GM23248 (cell line): ENCODE measurements around the gene TEX26. TPM values are rescaled to one million over a fixed set of nuclear protein-coding genes. Genes with fewer than 3 reads are reported as not detected.

Source experiments
- DNase-seq: peaks from one replicate; pipeline ENCODE4 v3.0.0-alpha.2; 2015
- H2AFZ ChIP-seq: fragments of 200-600 bp; sonication (generic); 2 replicates; pipeline ENCODE4 v1.6.1; 2016; ENCODE audit warnings: antibody characterized with exemption
- H3F3A ChIP-seq: fragments of 200-600 bp; sonication (generic); 2 replicates; pipeline ENCODE4 v1.6.1; 2016; ENCODE audit warnings: mild to moderate bottlenecking, antibody characterized with exemption, mixed run types; ENCODE audit not compliant: insufficient read depth
- H3K27ac ChIP-seq: fragments of 200-600 bp; sonication (generic); 2 replicates; pipeline ENCODE4 v1.5.1; 2016; ENCODE audit warnings: mild to moderate bottlenecking
- H3K27me3 ChIP-seq: fragments of 200-600 bp; sonication (generic); replicated peaks from 2 replicates; pipeline ENCODE4 v1.6.1; 2016; ENCODE audit warnings: mild to moderate bottlenecking; ENCODE audit not compliant: insufficient read depth
- H3K36me3 ChIP-seq: fragments of 200-600 bp; sonication (generic); 2 replicates; pipeline ENCODE4 v1.6.1; 2016; ENCODE audit warnings: low read depth, mild to moderate bottlenecking
- H3K4me1 ChIP-seq: fragments of 200-600 bp; sonication (generic); 2 replicates; pipeline ENCODE4 v1.6.1; 2016; ENCODE audit warnings: mild to moderate bottlenecking; ENCODE audit not compliant: insufficient read depth
- H3K4me2 ChIP-seq: fragments of 200-600 bp; sonication (generic); one replicate; pipeline ENCODE4 v1.6.1; 2016; ENCODE audit warnings: mild to moderate bottlenecking; ENCODE audit not compliant: unreplicated experiment
- H3K4me3 ChIP-seq: fragments of 200-600 bp; sonication (generic); 2 replicates; pipeline ENCODE4 v1.5.1; 2016; ENCODE audit warnings: mild to moderate bottlenecking
- H3K79me2 ChIP-seq: fragments of 200-600 bp; sonication (generic); 2 replicates; pipeline ENCODE4 v1.6.1; 2016; ENCODE audit warnings: mild to moderate bottlenecking; ENCODE audit not compliant: insufficient read depth
- H3K9ac ChIP-seq: fragments of 200-600 bp; sonication (generic); 2 replicates; pipeline ENCODE4 v1.6.1; 2016; ENCODE audit warnings: mild to moderate bottlenecking
- H3K9me2 ChIP-seq: fragments of 200-600 bp; sonication (generic); 2 replicates; pipeline ENCODE4 v1.6.1; 2016; ENCODE audit warnings: mixed run types, mild to moderate bottlenecking, moderate library complexity; ENCODE audit not compliant: insufficient read depth
- H3K9me3 ChIP-seq: fragments of 200-600 bp; sonication (generic); one replicate; pipeline ENCODE4 v1.6.1; 2017; ENCODE audit warnings: low read depth
- H4K20me1 ChIP-seq: fragments of 200-600 bp; sonication (generic); 2 replicates; pipeline ENCODE4 v1.6.0; 2016; ENCODE audit not compliant: insufficient read depth
- EZH2 ChIP-seq: fragments of 200-600 bp; sonication (generic); IDR thresholded peaks from 2 replicates; pipeline ENCODE4 v1.6.1; 2018; ENCODE audit warnings: antibody characterized with exemption, mild to moderate bottlenecking; ENCODE audit not compliant: insufficient read depth, poor library complexity, severe bottlenecking
- EZH2phosphoT487 ChIP-seq: fragments of 200-600 bp; sonication (generic); IDR thresholded peaks from 2 replicates; pipeline ENCODE4 v1.6.1; 2018; ENCODE audit warnings: antibody characterized with exemption, moderate library complexity, mild to moderate bottlenecking, low read depth; ENCODE audit not compliant: insufficient read depth
- WGBS, 2 experiments: methylation state at CpG; one replicate each; pipeline ENCODE4 v1.1.6; 2015 to 2017; ENCODE audit warnings: low lambda C conversion rate in 2 of 2, low coverage in 1 of 2; ENCODE audit errors: missing lambda C conversion rate in 2 of 2; 5-methylcytosine and 5-hydroxymethylcytosine counted together
- in situ Hi-C: fragments of 300-500 bp; cut with MboI; formaldehyde crosslinking; loops from 2 replicates; pipeline ENCODE4 v1.15.0; 2020
- polyA plus RNA-seq: library from polyadenylated mRNA; unstranded; fragments of >200 nt; fragmentation: Nextera tagmentation; extraction: Ambion mirVana; gene quantifications from 2 replicates; pipeline ENCODE4 v1.2.1, GENCODE V29; 2016
- total RNA-seq: library from RNA; depleted of rRNA; stranded (reverse); fragments of >200 nt; shearing (Covaris generic); gene quantifications from 2 replicates; pipeline ENCODE4 v1.2.3, GENCODE V29; 2014; rRNA removed

Gene TEX26
- total and polyA plus RNA-seq, 2 experiments from 2014 or later: 0.22 TPM; not detected in 1

GRCh38 chr13:31022928-31023530 lies 90.6 kb downstream of the TEX26 start:
- 31 to 35% methylated on average over 2 of the region's 2 CpGs for WGBS, 2 experiments
- no peak overlapping the region for H3K4me3 ChIP-seq
- no peaks in the 10 kb centered on the region for H3K36me3 ChIP-seq
- H3K9me2 ChIP-seq: no peaks in the 10 kb centered on the region
- H3K9me3 ChIP-seq: no peaks in the 10 kb centered on the region
- no peaks in the 10 kb centered on the region for H3K4me1 ChIP-seq
- no peak overlapping the region for H2AFZ ChIP-seq
- H3K27me3 ChIP-seq: no peaks in the 10 kb centered on the region
- TF ChIP-seq EZH2 (no peak), EZH2phosphoT487 (no peak)
- no peaks in the 10 kb centered on the region for H4K20me1 ChIP-seq
- in situ Hi-C loops: no loop called here
- DNase-seq: no peak
- no peak overlapping the region for H3K4me2 ChIP-seq
- H3K27ac ChIP-seq: no peak overlapping the region
- no peak overlapping the region for H3K9ac ChIP-seq
- H3K79me2 ChIP-seq: no peaks in the 10 kb centered on the region
- no peaks in the 10 kb centered on the region for H3F3A ChIP-seq

Other genes starting within 250 kb of the TEX26 start
- not detected in 2 replicates for gene ALOX5AP, start 197.1 kb upstream of the TEX26 start, total RNA-seq
- 0.49 and 0.58 TPM in 2 replicates for gene ALOX5AP, start 197.1 kb upstream of the TEX26 start, polyA plus RNA-seq
- 228 and 243 TPM in 2 replicates for gene MEDAG, start 26.4 kb upstream of the TEX26 start, total RNA-seq
- gene MEDAG, start 26.4 kb upstream of the TEX26 start, polyA plus RNA-seq: 84.9 and 86.0 TPM in 2 replicates
- 35.5 and 35.9 TPM in 2 replicates for gene HSPH1, start 229.2 kb downstream of the TEX26 start, total RNA-seq
- gene HSPH1, start 229.2 kb downstream of the TEX26 start, polyA plus RNA-seq: 46.7 and 46.8 TPM in 2 replicates